Measurements from ENCODE around the gene FAM20C. TPM values are rescaled to one million over a fixed set of nuclear protein-coding genes. Genes with fewer than 3 reads are reported as not detected.

FAM20C gene
- total RNA-seq, 1 experiment from 2014 or later, result 300 TPM

GRCh38 chr7:302054-302992 is 110.0 kb downstream of the FAM20C start:
- no peak for DNase-seq (ENCODE audit: low read depth)

GRCh38 chr7:303425-303824 is 111.1 kb downstream of the FAM20C start:
- no peak for DNase-seq (ENCODE audit: low read depth)

GRCh38 chr7:303884-304573 is 111.7 kb downstream of the FAM20C start:
- no peak for DNase-seq (ENCODE audit: low read depth)

GRCh38 chr7:304574-305409 is 112.4 kb downstream of the FAM20C start:
- DNase-seq (ENCODE audit: low read depth), result no peak

GRCh38 chr7:305410-306151 is 113.2 kb downstream of the FAM20C start:
- DNase-seq (ENCODE audit: low read depth), result no peak

GRCh38 chr7:307970-308369 is 115.6 kb downstream of the FAM20C start:
- no peak for DNase-seq (ENCODE audit: low read depth)

- no peak for DNase-seq (ENCODE audit: low read depth)
These were observed 117.3 kb downstream of the FAM20C start for GRCh38 chr7:309586-310228.

Other genes with a start within 250 kb of the FAM20C start
- gene FOXL3, start 97.6 kb downstream of the FAM20C start, total RNA-seq (2014; rRNA removed; shearing (Covaris generic)), result not detected in 2 replicates